Neural cell (in vitro differentiated cells): ENCODE results near the gene TSLP. TPM values are rescaled to one million over a fixed set of nuclear protein-coding genes. Genes with fewer than 3 reads are reported as not detected.

ENCODE experiments used
- H2AFZ ChIP-seq: fragments of 200-600, 300-800 bp; sonication (generic), shearing (Covaris generic); 2 replicates; pipeline ENCODE4 v1.6.0; 2014; ENCODE audit warnings: low read depth, mild to moderate bottlenecking, antibody characterized with exemption, low read length, moderate library complexity
- H3F3A ChIP-seq: fragments of 200-600 bp; shearing (Covaris generic); 2 replicates; pipeline ENCODE4 v1.6.1; 2016; ENCODE audit warnings: mild to moderate bottlenecking, moderate library complexity, mixed read lengths, antibody characterized with exemption, low read length; ENCODE audit not compliant: insufficient read depth, poor library complexity, severe bottlenecking
- H3K27ac ChIP-seq: fragments of 200-600, 300-800 bp; sonication (generic), shearing (Covaris generic); 2 replicates; pipeline ENCODE4 v1.5.1; 2014; ENCODE audit warnings: mild to moderate bottlenecking, low read length, moderate library complexity
- H3K27me3 ChIP-seq: fragments of 300-800, 200-600 bp; sonication (generic), shearing (Covaris generic); 2 replicates; pipeline ENCODE4 v1.6.0; 2014; ENCODE audit warnings: mild to moderate bottlenecking, low read depth, low read length, moderate library complexity; ENCODE audit not compliant: insufficient read depth
- H3K36me3 ChIP-seq: fragments of 300-800, 200-600 bp; sonication (generic), shearing (Covaris generic); 2 replicates; pipeline ENCODE4 v1.5.1; 2014; ENCODE audit warnings: mild to moderate bottlenecking, antibody characterized with exemption, low read length, moderate library complexity; ENCODE audit not compliant: insufficient read depth
- H3K4me2 ChIP-seq: fragments of 300-800, 200-600 bp; sonication (generic), shearing (Covaris generic); 2 replicates; pipeline ENCODE4 v1.6.0; 2014; ENCODE audit warnings: mild to moderate bottlenecking, low read length
- H3K4me3 ChIP-seq: fragments of 300-800, 200-600 bp; sonication (generic), shearing (Covaris generic); 2 replicates; pipeline ENCODE4 v1.5.1; 2014; ENCODE audit warnings: mild to moderate bottlenecking, low read length, moderate library complexity
- H3K79me2 ChIP-seq: fragments of 200-600 bp; shearing (Covaris generic); replicated peaks from 2 replicates; pipeline ENCODE4 v1.6.0; 2014; ENCODE audit warnings: mild to moderate bottlenecking, low read length, moderate library complexity; ENCODE audit not compliant: insufficient read depth
- H3K9ac ChIP-seq: fragments of 300-800, 200-600 bp; sonication (generic), shearing (Covaris generic); 2 replicates; pipeline ENCODE4 v1.6.1; 2016; ENCODE audit warnings: mild to moderate bottlenecking, low read length, mixed read lengths
- H3K9me2 ChIP-seq: fragments of 200-600 bp; shearing (Covaris generic); 2 replicates; pipeline ENCODE4 v1.6.1; 2016; ENCODE audit warnings: mild to moderate bottlenecking, low read length, mixed read lengths; ENCODE audit not compliant: insufficient read depth
- H3K9me3 ChIP-seq: fragments of 200-600, 300-800 bp; sonication (generic), shearing (Covaris generic); 2 replicates; pipeline ENCODE4 v1.6.1; 2016; ENCODE audit warnings: mild to moderate bottlenecking, mixed run types, low read length, moderate library complexity, mixed read lengths
- H4K20me1 ChIP-seq: fragments of 200-600 bp; shearing (Covaris generic); 2 replicates; pipeline ENCODE4 v1.6.1; 2016; ENCODE audit warnings: mild to moderate bottlenecking, mixed run types; ENCODE audit not compliant: insufficient read depth
- CTCF ChIP-seq: fragments of 450-650 bp; IDR thresholded peaks from 2 replicates; pipeline ENCODE4 v1.5.1; 2014; ENCODE audit warnings: antibody characterized with exemption, mild to moderate bottlenecking, moderate library complexity; ENCODE audit not compliant: poor library complexity, severe bottlenecking
- EP300 ChIP-seq: fragments of 450-650 bp; conservative IDR thresholded peaks from 2 replicates; pipeline ENCODE4 v1.6.1; 2014; ENCODE audit warnings: antibody characterized with exemption, mild to moderate bottlenecking, moderate library complexity; ENCODE audit not compliant: poor library complexity, severe bottlenecking
- EZH2 ChIP-seq: fragments of 200-600, 300-800 bp; shearing (Covaris generic), sonication (generic); IDR thresholded peaks from 2 replicates; pipeline ENCODE4 v1.6.1; 2014; ENCODE audit warnings: antibody characterized with exemption, low read length, borderline replicate concordance, mild to moderate bottlenecking; ENCODE audit not compliant: insufficient read depth, poor library complexity, severe bottlenecking
- MXI1 ChIP-seq: fragments of 450-650 bp; conservative IDR thresholded peaks from 2 replicates; pipeline ENCODE4 v1.6.1; 2014; ENCODE audit warnings: antibody characterized with exemption, mild to moderate bottlenecking; ENCODE audit not compliant: poor library complexity, severe bottlenecking
- POLR2AphosphoS5 ChIP-seq: IDR thresholded peaks from 2 replicates; pipeline ENCODE4 v1.6.1; 2012
- RAD21 ChIP-seq: fragments of 450-650 bp; conservative IDR thresholded peaks from 2 replicates; pipeline ENCODE4 v1.6.1; 2014; ENCODE audit warnings: antibody characterized with exemption, mild to moderate bottlenecking, moderate library complexity
- REST ChIP-seq: IDR thresholded peaks from 2 replicates; pipeline ENCODE4 v1.6.1; 2012; ENCODE audit warnings: borderline replicate concordance
- SMC3 ChIP-seq: fragments of 450-650 bp; conservative IDR thresholded peaks from 2 replicates; pipeline ENCODE4 v1.6.1; 2014; ENCODE audit warnings: antibody characterized with exemption, mild to moderate bottlenecking, moderate library complexity; ENCODE audit not compliant: poor library complexity
- TAF1 ChIP-seq: IDR thresholded peaks from 2 replicates; pipeline ENCODE4 v1.6.1; 2012; ENCODE audit warnings: low read depth
- polyA plus RNA-seq: library from polyadenylated mRNA; depleted of rRNA; stranded (reverse); fragments of >200 nt; gene quantifications from 2 replicates; pipeline ENCODE4 v1.2.3, GENCODE V29; 2014

The TSLP gene
- polyA plus RNA-seq, 1 donor from 2014 or later = not detected

- TF ChIP-seq REST (no peak), EP300 (no peak), SMC3 (no peak), TAF1 (no peak)
These were observed 27.6 kb upstream of the TSLP start (continued) for GRCh38 chr5:111043712-111044506.

GRCh38 chr5:111058064-111058463 is 13.4 kb upstream of the TSLP start:
- Histone ChIP-seq H3K9me2 (no peaks in the 10 kb centered on the region), H2AFZ (no peak overlapping the region), H3K36me3 (no peaks in the 10 kb centered on the region), H4K20me1 (no peaks in the 10 kb centered on the region), H3K9me3 (no peaks in the 10 kb centered on the region), H3K4me2 (no peak overlapping the region), H3K27ac (no peak overlapping the region), H3K79me2 (no peaks in the 10 kb centered on the region), H3F3A (no peaks in the 10 kb centered on the region), H3K9ac (no peak overlapping the region), H3K27me3 (no peaks in the 10 kb centered on the region), H3K4me3 (no peak overlapping the region)
- TF ChIP-seq TAF1 = no peak
- TF ChIP-seq POLR2AphosphoS5 = no peak
- no peak for TF ChIP-seq MXI1
- no peak for TF ChIP-seq SMC3
- no peak for TF ChIP-seq EP300

GRCh38 chr5:111060169-111060568 is 11.3 kb upstream of the TSLP start:
- Histone ChIP-seq H3K9me3 (no peaks in the 10 kb centered on the region), H3K79me2 (no peaks in the 10 kb centered on the region), H3K4me2 (no peak overlapping the region), H3K27ac (no peak overlapping the region), H3K9me2 (no peaks in the 10 kb centered on the region), H4K20me1 (no peaks in the 10 kb centered on the region), H2AFZ (no peak overlapping the region), H3K4me3 (no peak overlapping the region), H3K9ac (no peak overlapping the region), H3K36me3 (no peaks in the 10 kb centered on the region), H3F3A (no peaks in the 10 kb centered on the region), H3K27me3 (no peaks in the 10 kb centered on the region)
- TF ChIP-seq RAD21 (no peak), EZH2 (no peak), REST (no peak), CTCF (no peak), POLR2AphosphoS5 (no peak), EP300 (no peak), SMC3 (no peak), TAF1 (no peak), MXI1 (no peak)
